Measurements from ENCODE around the gene SLC25A51.

The SLC25A51 gene

DNA sequence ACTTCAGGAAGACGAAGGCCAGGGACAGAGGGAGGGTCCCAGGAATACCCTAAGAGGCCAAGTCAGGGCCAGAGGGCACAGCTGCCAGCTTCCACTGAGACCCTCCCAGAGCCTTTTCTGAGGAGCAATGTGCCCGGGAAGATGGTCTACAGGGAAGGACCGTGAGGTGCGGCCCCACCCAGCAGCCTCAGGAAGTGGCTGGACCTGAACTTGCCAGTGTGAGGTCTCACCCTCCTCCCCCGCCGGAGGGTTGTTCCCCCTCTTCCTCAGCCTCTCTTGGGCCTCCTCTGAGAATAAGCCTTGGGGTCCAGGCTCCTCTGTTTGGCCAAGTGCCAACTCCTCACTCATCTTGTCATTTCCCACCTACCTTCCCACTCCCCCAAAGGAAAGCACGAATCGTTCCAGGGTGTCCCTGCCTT is 13.4 kb upstream of the SLC25A51 start:
- no peak for DNase-seq (ENCODE audit: low read depth, low spot score)
- TF ChIP-seq, protein P1, sequence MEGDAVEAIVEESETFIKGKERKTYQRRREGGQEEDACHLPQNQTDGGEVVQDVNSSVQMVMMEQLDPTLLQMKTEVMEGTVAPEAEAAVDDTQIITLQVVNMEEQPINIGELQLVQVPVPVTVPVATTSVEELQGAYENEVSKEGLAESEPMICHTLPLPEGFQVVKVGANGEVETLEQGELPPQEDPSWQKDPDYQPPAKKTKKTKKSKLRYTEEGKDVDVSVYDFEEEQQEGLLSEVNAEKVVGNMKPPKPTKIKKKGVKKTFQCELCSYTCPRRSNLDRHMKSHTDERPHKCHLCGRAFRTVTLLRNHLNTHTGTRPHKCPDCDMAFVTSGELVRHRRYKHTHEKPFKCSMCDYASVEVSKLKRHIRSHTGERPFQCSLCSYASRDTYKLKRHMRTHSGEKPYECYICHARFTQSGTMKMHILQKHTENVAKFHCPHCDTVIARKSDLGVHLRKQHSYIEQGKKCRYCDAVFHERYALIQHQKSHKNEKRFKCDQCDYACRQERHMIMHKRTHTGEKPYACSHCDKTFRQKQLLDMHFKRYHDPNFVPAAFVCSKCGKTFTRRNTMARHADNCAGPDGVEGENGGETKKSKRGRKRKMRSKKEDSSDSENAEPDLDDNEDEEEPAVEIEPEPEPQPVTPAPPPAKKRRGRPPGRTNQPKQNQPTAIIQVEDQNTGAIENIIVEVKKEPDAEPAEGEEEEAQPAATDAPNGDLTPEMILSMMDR (IDR thresholded peaks at IDR 0.05; ENCODE audit: low read depth, low read length) = no peak
- in situ Hi-C loops (cut with HindIII; ENCODE audit: low sequenced_read_pairs) = no loop called here
- no peak overlapping the region for H3K4me3 ChIP-seq (ENCODE audit: low read depth, low read length)

GRCh38 chr9:37916471-37917312 is 12.8 kb upstream of the SLC25A51 start:
- in situ Hi-C loops (cut with HindIII; ENCODE audit: low sequenced_read_pairs) = no loop called here
- TF ChIP-seq, protein P1 (IDR thresholded peaks at IDR 0.05; ENCODE audit: low read depth, low read length) = no peak
- H3K4me3 ChIP-seq (ENCODE audit: low read depth, low read length) = no peak overlapping the region

DNA sequence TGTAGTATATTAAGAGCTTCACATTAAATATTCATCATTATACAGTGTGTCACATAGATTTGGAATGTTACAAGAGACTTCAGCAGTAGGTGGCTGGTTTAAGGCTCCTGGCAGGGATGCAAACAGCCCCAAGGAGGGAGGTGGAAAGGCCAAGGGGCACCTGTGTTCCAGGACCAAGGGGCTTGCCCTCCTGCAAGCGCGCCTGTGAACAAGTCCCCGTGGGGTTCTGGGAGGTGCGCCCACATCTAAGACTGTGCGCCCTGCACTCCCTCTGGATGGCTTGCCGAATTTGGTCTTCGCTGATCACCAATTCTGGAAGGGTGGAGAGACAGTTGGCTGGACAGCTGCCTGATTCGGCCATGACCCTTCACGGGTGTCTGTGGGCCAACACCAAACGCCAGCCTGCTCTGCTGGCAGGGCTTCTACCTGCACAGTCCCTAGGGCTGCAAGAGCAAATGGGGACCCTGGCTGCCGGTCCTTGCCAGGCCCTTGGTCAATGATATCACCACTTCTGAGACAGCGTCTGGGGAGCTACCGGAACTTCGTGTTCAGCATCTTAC is 12.1 kb upstream of the SLC25A51 start:
- TF ChIP-seq, protein P1 (IDR thresholded peaks at IDR 0.05; ENCODE audit: low read depth, low read length) = no peak
- no peak overlapping the region for H3K4me3 ChIP-seq (ENCODE audit: low read depth, low read length)
- DNase-seq (ENCODE audit: low read depth, low spot score) = no peak
- in situ Hi-C loops (cut with HindIII; ENCODE audit: low sequenced_read_pairs) = no loop called here

More at GRCh38 chr9:37916471-37917312, 12.8 kb upstream of the SLC25A51 start:
- no peak for DNase-seq (ENCODE audit: low read depth, low spot score)

DNA sequence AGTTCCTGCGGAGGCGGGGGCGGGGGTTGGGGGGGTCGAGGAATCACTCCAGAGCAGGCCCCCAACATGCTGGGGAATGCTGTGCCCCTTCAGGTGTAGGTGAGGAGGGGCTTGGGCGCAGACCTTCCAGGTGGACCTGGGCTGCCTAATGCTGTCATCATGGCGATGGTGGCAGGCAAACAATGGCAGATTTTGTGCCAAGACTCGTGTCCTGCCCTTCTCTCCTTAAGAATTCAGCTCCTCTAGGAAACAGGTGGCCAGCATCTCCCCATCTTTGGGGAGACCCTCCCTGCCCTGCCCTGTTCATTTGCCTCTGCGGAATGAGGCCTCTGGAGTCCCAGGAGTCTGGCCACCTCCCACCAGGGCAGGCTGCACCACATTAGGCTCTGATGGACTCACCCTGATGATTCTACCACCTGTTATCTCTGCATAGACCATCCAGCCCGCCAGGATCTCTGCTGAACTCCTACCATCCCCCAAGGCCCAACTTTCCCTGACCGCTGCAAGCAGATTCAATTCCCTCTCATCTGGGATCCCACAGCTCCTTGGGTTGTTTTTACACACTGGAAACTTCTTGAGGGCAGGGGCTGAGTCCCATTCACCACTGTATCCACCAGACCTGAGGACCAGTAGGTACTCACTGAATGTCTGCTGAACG is 10.9 kb upstream of the SLC25A51 start:
- in situ Hi-C loops (cut with HindIII; ENCODE audit: low sequenced_read_pairs) = no loop called here
- no peak overlapping the region for H3K4me3 ChIP-seq (ENCODE audit: low read depth, low read length)
- TF ChIP-seq, protein P1 (IDR thresholded peaks at IDR 0.05; ENCODE audit: low read depth, low read length) = no peak
- no peak for DNase-seq (ENCODE audit: low read depth, low spot score)

DNA sequence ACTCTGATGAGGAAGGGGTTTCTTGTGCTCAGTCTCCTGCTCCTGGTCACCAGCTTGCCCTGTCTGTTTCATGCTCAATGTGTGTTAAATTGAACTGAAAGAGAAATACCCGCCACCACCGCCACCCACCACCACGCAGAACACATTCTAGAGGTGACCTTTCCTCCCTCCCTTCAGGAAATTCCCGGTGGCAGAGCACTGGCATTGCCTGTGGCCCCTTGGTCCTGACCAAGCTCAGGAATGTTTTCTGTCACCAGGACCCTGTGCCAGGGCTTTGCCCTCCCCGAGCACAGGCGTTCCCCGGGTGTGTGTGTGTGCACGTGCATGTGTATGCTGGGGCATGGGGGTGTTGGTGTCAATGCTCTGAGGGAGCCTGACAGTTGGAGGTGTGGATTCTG is 10.2 kb upstream of the SLC25A51 start:
- H3K4me3 ChIP-seq (ENCODE audit: low read depth, low read length) = no peak overlapping the region
- no peak for DNase-seq (ENCODE audit: low read depth, low spot score)
- in situ Hi-C loops (cut with HindIII; ENCODE audit: low sequenced_read_pairs) = no loop called here
- TF ChIP-seq, protein P1 (IDR thresholded peaks at IDR 0.05; ENCODE audit: low read depth, low read length) = no peak

GRCh38 chr9:37913480-37914153 is 9.7 kb upstream of the SLC25A51 start:
- TF ChIP-seq, protein P1 (IDR thresholded peaks at IDR 0.05; ENCODE audit: low read depth, low read length) = peak; percentile 97
- in situ Hi-C loops (cut with HindIII; ENCODE audit: low sequenced_read_pairs) = no loop called here
- peak; percentile 77 for DNase-seq (ENCODE audit: low read depth, low spot score)
- no peak overlapping the region for H3K4me3 ChIP-seq (ENCODE audit: low read depth, low read length)

Data from astrocyte of the spinal cord (primary cell).